B cell (primary cell): ENCODE measurements around the gene CAMTA1. TPM values are rescaled to one million over a fixed set of nuclear protein-coding genes. Genes with fewer than 3 reads are reported as not detected.

Source experiments
- ATAC-seq: fragments of 200-7000 bp; cut with Tn5 transposase; one replicate; pipeline ENCODE4 v1.10.0; 2021; ENCODE audit warnings: low read depth, mild to moderate bottlenecking, moderate number of reproducible peaks, moderate library complexity
- CTCF ChIA-PET: fragments of 350-600 bp; sonication (Branson Sonifier 250); formaldehyde crosslinking; loops from one replicate; lab custom pipeline; 2021; ENCODE audit warnings: antibody characterized with exemption, inconsistent platforms; lab: Charles Lee
- POLR2A ChIA-PET: fragments of 350-600 bp; sonication (Branson Sonifier 250); formaldehyde crosslinking; loops from one replicate; lab custom pipeline; 2021; ENCODE audit warnings: antibody characterized with exemption; lab: Charles Lee
- DNase-seq: peaks from one replicate; pipeline ENCODE4 v3.0.0; 2013
- H2AFZ ChIP-seq: 2 replicates; pipeline ENCODE4 v1.6.1; 2012; ENCODE audit warnings: mild to moderate bottlenecking, low read depth, low read length; ENCODE audit not compliant: insufficient read depth, poor library complexity, severe bottlenecking
- H3K27ac ChIP-seq, 2 donors: 1 replicate in 1 of 2; 2 replicates in 1 of 2; pipeline ENCODE4 v1.5.1; 2012 to 2013; ENCODE audit warnings: low read length in 2 of 2, mild to moderate bottlenecking in 2 of 2, moderate library complexity in 1 of 2
- H3K27me3 ChIP-seq, 4 experiments: fragments of 200-600 bp in 1 of 4; sonication (generic) in 1 of 4; replicated peaks in 1 of 4; 1 replicate in 2 of 4; 2 replicates in 2 of 4; pipeline versions ENCODE4 v1.6.1 to v1.7.0; 2013 to 2016; ENCODE audit warnings: low read length in 3 of 4, mild to moderate bottlenecking in 2 of 4, mixed read lengths in 1 of 4, moderate library complexity in 1 of 4; ENCODE audit not compliant: insufficient read depth in 4 of 4, control insufficient read depth in 3 of 4; ENCODE audit errors: control extremely low read depth in 1 of 4
- H3K36me3 ChIP-seq, 2 experiments: replicated peaks in 1 of 2; 1 replicate in 1 of 2; 2 replicates in 1 of 2; pipeline versions ENCODE4 v1.6.1 to v1.7.1; 2013; ENCODE audit warnings: low read length in 1 of 2; ENCODE audit not compliant: insufficient read depth in 2 of 2, control insufficient read depth in 1 of 2; ENCODE audit errors: control extremely low read depth in 1 of 2, extremely low read depth in 1 of 2
- H3K4me1 ChIP-seq, 2 donors: fragments of 200-600 bp in 1 of 2; sonication (generic) in 1 of 2; 1 replicate in 1 of 2; 2 replicates in 1 of 2; pipeline versions ENCODE4 v1.5.1 to v1.6.1; 2013 to 2017; ENCODE audit warnings: low read length in 2 of 2; ENCODE audit not compliant: control insufficient read depth in 2 of 2, insufficient read depth in 2 of 2
- H3K4me2 ChIP-seq: replicated peaks from 2 replicates; pipeline ENCODE3; 2012; ENCODE audit warnings: mild to moderate bottlenecking, low read depth, low read length; ENCODE audit not compliant: poor library complexity, severe bottlenecking
- H3K4me3 ChIP-seq, 5 experiments: fragments of 200-600 bp in 1 of 5; sonication (generic) in 1 of 5; 1 replicate in 3 of 5; 2 replicates in 2 of 5; pipeline versions ENCODE4 v1.5.1 to v1.7.0; 2011 to 2016; ENCODE audit warnings: low read length in 4 of 5, mild to moderate bottlenecking in 4 of 5, low read depth in 2 of 5, control low read depth in 1 of 5, moderate library complexity in 1 of 5; ENCODE audit not compliant: insufficient read depth in 1 of 5; ENCODE audit errors: control extremely low read depth in 1 of 5, extremely low read depth in 1 of 5
- H3K79me2 ChIP-seq: fragments of 200-600 bp; sonication (generic); one replicate; pipeline ENCODE4 v1.6.0; 2016; ENCODE audit warnings: low read length; ENCODE audit not compliant: control insufficient read depth, insufficient read depth
- H3K9ac ChIP-seq: fragments of 200-600 bp; sonication (generic); 2 replicates; pipeline ENCODE4 v1.6.1; 2017; ENCODE audit warnings: mild to moderate bottlenecking, low read length, moderate library complexity
- H3K9me3 ChIP-seq, 3 donors: one replicate each; pipeline versions ENCODE4 v1.6.1 to v1.7.1; 2013; ENCODE audit warnings: low read length in 2 of 3; ENCODE audit not compliant: control insufficient read depth in 2 of 3, insufficient read depth in 1 of 3; ENCODE audit errors: control extremely low read depth in 1 of 3
- H4K20me1 ChIP-seq: 2 replicates; pipeline ENCODE4 v1.6.0; 2012; ENCODE audit warnings: mild to moderate bottlenecking, low read length; ENCODE audit not compliant: insufficient read depth, control insufficient read depth, poor library complexity, severe bottlenecking
- H3K27ac Mint-ChIP-seq: one replicate; pipeline ENCODE4 v1.8.0; 2021; ENCODE audit warnings: mixed read lengths
- H3K27me3 Mint-ChIP-seq: one replicate; pipeline ENCODE4 v1.8.0; 2021; ENCODE audit warnings: mixed read lengths
- H3K4me1 Mint-ChIP-seq: one replicate; pipeline ENCODE4 v1.8.0; 2021; ENCODE audit warnings: mixed read lengths
- H3K4me3 Mint-ChIP-seq: one replicate; pipeline ENCODE4 v1.8.0; 2021; ENCODE audit warnings: mixed read lengths
- H3K9me3 Mint-ChIP-seq: one replicate; pipeline ENCODE4 v1.8.0; 2022; ENCODE audit warnings: mixed read lengths; ENCODE audit not compliant: insufficient read depth
- EZH2 ChIP-seq: IDR thresholded peaks from 2 replicates; pipeline ENCODE4 v1.6.1; 2012; ENCODE audit warnings: borderline replicate concordance, low read depth, mild to moderate bottlenecking, moderate library complexity, low read length; ENCODE audit not compliant: insufficient read depth, poor library complexity, severe bottlenecking
- WGBS: methylation state at CpG from one replicate; pipeline ENCODE4 v1.1.5; 2013; ENCODE audit warnings: missing lambda C conversion rate; ENCODE audit not compliant: insufficient coverage; 5-methylcytosine and 5-hydroxymethylcytosine counted together
- intact Hi-C: fragments of 100-400 bp; cut with micrococcal nuclease; formaldehyde crosslinking; loops from one replicate; pipeline ENCODE4 v1.10.0; 2022
- polyA plus RNA-seq: library from polyadenylated mRNA; depleted of rRNA; stranded (reverse); fragments of >200 nt; gene quantifications from 2 replicates; pipeline ENCODE4 v1.2.3, GENCODE V29; 2012
- total RNA-seq, 2 donors: library from RNA; stranded (reverse); fragments of 120-200 nt in 1 of 2; gene quantifications; 1 replicate in 1 of 2; 2 replicates in 1 of 2; pipeline versions ENCODE4 v1.2.3 to v1.2.4, GENCODE V29; 2013 to 2022
- TF ChIP-seq, protein P1 (sequence below): fragments of 200-600 bp; IDR thresholded peaks from one replicate; pipeline ENCODE4 v1.8.0; 2022; ENCODE audit warnings: antibody characterized with exemption, mild to moderate bottlenecking

The CAMTA1 gene
- total and polyA plus RNA-seq, 2 donors (not counting 1 experiment from before 2014, with no cell fraction given), result 42.2 to 45.7 TPM

DNA sequence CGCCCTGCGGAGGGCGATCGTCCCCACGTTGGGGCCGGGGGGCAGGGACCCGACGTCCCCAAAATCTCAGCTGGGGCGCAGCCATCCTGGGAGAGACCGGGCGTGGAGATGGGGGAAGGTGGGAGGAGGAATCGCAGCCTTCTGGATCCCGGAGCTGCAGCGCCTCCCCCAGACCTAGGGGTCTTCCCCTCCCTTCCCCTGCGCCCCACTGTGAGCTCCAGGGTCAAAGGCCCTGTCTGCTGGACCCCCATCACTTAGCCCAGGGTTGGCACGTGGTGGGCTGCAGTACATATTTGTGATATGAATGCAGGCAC lies 895.7 kb downstream of the CAMTA1 start:
- H3K27ac Mint-ChIP-seq, result no peak overlapping the region
- H3K27me3 ChIP-seq, result peaks cover 0 to 21% (median 2%) of the 10 kb centered on the region in 4 experiments
- TF ChIP-seq, protein P1, sequence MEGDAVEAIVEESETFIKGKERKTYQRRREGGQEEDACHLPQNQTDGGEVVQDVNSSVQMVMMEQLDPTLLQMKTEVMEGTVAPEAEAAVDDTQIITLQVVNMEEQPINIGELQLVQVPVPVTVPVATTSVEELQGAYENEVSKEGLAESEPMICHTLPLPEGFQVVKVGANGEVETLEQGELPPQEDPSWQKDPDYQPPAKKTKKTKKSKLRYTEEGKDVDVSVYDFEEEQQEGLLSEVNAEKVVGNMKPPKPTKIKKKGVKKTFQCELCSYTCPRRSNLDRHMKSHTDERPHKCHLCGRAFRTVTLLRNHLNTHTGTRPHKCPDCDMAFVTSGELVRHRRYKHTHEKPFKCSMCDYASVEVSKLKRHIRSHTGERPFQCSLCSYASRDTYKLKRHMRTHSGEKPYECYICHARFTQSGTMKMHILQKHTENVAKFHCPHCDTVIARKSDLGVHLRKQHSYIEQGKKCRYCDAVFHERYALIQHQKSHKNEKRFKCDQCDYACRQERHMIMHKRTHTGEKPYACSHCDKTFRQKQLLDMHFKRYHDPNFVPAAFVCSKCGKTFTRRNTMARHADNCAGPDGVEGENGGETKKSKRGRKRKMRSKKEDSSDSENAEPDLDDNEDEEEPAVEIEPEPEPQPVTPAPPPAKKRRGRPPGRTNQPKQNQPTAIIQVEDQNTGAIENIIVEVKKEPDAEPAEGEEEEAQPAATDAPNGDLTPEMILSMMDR, result no peak
- TF ChIP-seq EZH2, result no peak
- no peaks in the 10 kb centered on the region for H3K9me3 ChIP-seq
- ChIA-PET CTCF (interaction anchor here (1.0 to 2.7 kb wide), 3 partner anchors 13 to 72 kb away, joined by 3 to 18 read pairs (median 4); no protein-coding TSS in a partner anchor), POLR2A (interaction anchor here (1.1 kb wide), 1 partner anchor 24 kb away, joined by 3 read pairs; no protein-coding TSS in a partner anchor)
- DNase-seq (no peak), ATAC-seq (no peak)
- peak overlapping the region; percentile 79 for H3K4me3 Mint-ChIP-seq
- no peaks in the 10 kb centered on the region for H3K4me1 Mint-ChIP-seq
- H3K27ac ChIP-seq, result no peak overlapping the region
- no peaks in the 10 kb centered on the region for H4K20me1 ChIP-seq
- intact Hi-C loops, result loop anchor here (1.0 kb wide), 1 partner anchor 23 kb away; no protein-coding TSS in a partner anchor
- peak overlapping the region; percentile 86 for H3K4me2 ChIP-seq
- H3K79me2 ChIP-seq, result no peaks in the 10 kb centered on the region
- peaks cover 6 to 12% of the 10 kb centered on the region in 2 donors for H3K4me1 ChIP-seq
- WGBS, result 2% methylated on average over 9 of the region's 16 CpGs
- H3K9me3 Mint-ChIP-seq, result no peaks in the 10 kb centered on the region
- H3K9ac ChIP-seq, result peak overlapping the region; percentile 55
- H2AFZ ChIP-seq, result peak overlapping the region; percentile 76
- H3K27me3 Mint-ChIP-seq, result peaks cover 10% of the 10 kb centered on the region
- peak overlapping the region in 4 of 5 experiments; percentile 34 to 64 (median 52) for H3K4me3 ChIP-seq
- no peaks in the 10 kb centered on the region for H3K36me3 ChIP-seq

DNA sequence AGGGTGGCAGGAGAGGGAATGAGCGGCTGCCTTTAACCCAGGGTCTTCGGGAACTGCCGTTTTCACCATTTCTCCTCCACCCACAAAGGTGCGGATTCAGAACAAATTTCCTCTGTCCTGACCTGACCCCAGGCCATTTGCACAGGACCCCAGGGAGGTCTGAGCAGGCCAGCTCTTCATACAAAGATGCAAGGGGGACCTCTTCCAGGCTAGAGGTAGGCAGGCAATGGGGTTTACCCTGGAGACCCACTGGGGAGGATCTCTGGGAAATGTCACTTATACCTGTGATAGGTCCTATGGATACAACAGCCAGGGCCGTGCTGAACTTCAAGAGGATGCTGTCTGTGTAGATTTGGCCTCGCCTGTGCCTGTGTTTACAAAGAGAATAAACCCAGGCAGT lies 896.1 kb downstream of the CAMTA1 start:
- Histone ChIP-seq H3K79me2 (no peaks in the 10 kb centered on the region), H2AFZ (no peak overlapping the region), H3K36me3 (no peaks in the 10 kb centered on the region), H3K27me3 (peaks cover 0 to 21% (median 2%) of the 10 kb centered on the region in 4 experiments), H3K27ac (no peak overlapping the region), H3K9me3 (no peaks in the 10 kb centered on the region), H3K4me2 (peak overlapping the region; percentile 86), H3K9ac (no peak overlapping the region), H4K20me1 (no peaks in the 10 kb centered on the region), H3K4me3 (no peak overlapping the region), H3K4me1 (peaks cover 6 to 12% of the 10 kb centered on the region in 2 donors)
- 89% methylated on average over 3 of the region's 6 CpGs for WGBS
- no peaks in the 10 kb centered on the region for H3K9me3 Mint-ChIP-seq
- POLR2A ChIA-PET, result interaction anchor here (1.1 kb wide), 1 partner anchor 23 kb away, joined by 3 read pairs; no protein-coding TSS in a partner anchor
- H3K27ac Mint-ChIP-seq, result no peak overlapping the region
- CTCF ChIA-PET, result interaction anchor here (1.0 to 2.9 kb wide), 3 partner anchors 12 to 71 kb away, joined by 3 to 18 read pairs (median 9); no protein-coding TSS in a partner anchor
- ATAC-seq (no peak), DNase-seq (no peak)
- TF ChIP-seq EZH2, result no peak
- TF ChIP-seq, protein P1, result no peak
- intact Hi-C loops, result no loop called here
- peaks cover 12% of the 10 kb centered on the region for H3K27me3 Mint-ChIP-seq
- H3K4me1 Mint-ChIP-seq, result no peaks in the 10 kb centered on the region
- peak overlapping the region; percentile 79 for H3K4me3 Mint-ChIP-seq
